Measurements from ENCODE around the gene SH3RF3.

GRCh38 chr2:109393662-109393972, 264.6 kb downstream of the SH3RF3 start:
- TF ChIP-seq EZH2phosphoT487 (IDR thresholded peaks at IDR 0.05), result no peak
- TF ChIP-seq, protein P1, sequence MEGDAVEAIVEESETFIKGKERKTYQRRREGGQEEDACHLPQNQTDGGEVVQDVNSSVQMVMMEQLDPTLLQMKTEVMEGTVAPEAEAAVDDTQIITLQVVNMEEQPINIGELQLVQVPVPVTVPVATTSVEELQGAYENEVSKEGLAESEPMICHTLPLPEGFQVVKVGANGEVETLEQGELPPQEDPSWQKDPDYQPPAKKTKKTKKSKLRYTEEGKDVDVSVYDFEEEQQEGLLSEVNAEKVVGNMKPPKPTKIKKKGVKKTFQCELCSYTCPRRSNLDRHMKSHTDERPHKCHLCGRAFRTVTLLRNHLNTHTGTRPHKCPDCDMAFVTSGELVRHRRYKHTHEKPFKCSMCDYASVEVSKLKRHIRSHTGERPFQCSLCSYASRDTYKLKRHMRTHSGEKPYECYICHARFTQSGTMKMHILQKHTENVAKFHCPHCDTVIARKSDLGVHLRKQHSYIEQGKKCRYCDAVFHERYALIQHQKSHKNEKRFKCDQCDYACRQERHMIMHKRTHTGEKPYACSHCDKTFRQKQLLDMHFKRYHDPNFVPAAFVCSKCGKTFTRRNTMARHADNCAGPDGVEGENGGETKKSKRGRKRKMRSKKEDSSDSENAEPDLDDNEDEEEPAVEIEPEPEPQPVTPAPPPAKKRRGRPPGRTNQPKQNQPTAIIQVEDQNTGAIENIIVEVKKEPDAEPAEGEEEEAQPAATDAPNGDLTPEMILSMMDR (IDR thresholded peaks at IDR 0.05), result no peak
